GM08714 (cell line): ENCODE measurements around the gene FBXO24.

Experiments used
- H3K4me3 ChIP-seq: fragments of 200-500 bp; sonication (Bioruptor generic); 2 replicates; pipeline ENCODE4 v1.5.1; 2014; ENCODE audit warnings: mild to moderate bottlenecking, low read length, inconsistent platforms
- ZNF274 ChIP-seq: IDR thresholded peaks from 2 replicates; pipeline ENCODE4 v1.6.1; 2012; ENCODE audit warnings: mild to moderate bottlenecking, low read depth, low read length

The FBXO24 gene

DNA sequence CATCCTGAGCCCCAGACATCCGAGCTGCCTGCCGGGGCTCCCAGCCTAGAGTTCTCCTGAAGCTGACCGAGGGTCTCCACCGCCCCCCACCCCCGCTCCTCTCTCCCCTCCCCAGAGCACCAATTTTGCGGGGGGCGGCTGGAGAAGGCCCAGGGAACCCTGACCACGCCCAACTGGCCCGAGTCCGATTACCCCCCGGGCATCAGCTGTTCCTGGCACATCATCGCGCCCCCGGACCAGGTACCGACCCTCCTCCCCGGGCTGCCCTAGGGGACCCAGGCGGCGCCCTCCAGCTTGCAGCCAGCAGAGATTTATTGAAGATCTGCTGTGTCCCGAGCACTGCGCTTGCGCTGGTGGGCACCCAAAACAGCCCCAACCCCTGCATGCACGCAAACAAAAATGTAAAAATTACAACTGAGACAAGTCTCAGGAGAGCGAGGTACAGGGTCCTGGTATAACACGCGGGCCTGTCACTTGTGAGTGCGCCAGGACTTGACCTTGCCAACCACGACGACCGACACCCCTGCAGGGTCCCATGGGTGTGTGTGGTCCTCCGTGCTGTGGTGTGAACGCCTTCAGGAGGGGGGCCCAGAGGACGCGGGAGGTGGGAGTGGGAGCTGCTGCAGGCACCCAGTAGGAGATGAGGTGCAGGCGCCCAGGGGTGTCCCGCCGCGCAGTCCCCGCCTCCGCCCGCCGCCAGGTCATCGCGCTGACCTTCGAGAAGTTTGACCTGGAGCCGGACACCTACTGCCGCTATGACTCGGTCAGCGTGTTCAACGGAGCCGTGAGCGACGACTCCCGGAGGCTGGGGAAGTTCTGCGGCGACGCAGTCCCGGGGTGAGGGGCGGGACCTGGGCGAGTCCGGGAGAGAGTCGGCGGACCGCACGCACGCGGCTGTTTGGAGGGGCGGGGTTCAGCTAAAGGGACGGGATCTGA lies 19.1 kb downstream of the FBXO24 start:
- TF ChIP-seq ZNF274, result no peak
- H3K4me3 ChIP-seq, result peak overlapping the region; percentile 64; the same call in 1 of the 2 replicates

DNA sequence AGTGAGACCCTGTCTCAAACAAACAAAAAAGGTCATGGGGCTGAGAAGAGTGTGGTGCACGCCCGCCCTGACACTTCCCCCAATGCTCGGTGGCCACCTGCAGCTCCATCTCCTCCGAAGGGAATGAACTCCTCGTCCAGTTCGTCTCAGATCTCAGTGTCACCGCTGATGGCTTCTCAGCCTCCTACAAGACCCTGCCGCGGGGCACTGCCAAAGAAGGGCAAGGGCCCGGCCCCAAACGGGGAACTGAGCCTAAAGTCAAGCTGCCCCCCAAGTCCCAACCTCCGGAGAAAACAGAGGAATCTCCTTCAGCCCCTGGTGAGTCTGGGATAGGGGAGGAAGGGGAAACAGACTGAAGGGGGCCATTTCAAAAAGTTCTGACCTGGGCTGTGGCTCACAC lies 20.2 kb downstream of the FBXO24 start:
- TF ChIP-seq ZNF274, result no peak

DNA sequence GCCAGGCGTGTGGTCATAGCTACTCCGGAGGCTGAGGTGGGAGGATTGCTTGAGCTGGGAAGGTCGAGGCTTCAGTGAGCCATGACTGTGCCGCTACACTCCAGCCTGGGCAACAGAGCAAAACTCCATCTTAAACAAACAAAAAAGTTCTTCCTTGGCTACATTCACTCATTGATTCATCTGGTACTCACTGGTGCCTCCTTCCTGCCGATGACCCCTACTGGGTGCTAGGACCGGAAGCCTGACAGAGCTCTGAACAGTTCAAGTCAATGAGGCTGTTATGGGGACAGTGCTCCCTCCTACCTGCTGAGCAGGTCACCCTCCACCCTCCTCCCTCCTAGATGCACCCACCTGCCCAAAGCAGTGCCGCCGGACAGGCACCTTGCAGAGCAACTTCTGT lies 21.0 kb downstream of the FBXO24 start:
- no peak for TF ChIP-seq ZNF274

More for the DNA sequence above, 20.2 kb downstream of the FBXO24 start:
- no peak overlapping the region for H3K4me3 ChIP-seq

DNA sequence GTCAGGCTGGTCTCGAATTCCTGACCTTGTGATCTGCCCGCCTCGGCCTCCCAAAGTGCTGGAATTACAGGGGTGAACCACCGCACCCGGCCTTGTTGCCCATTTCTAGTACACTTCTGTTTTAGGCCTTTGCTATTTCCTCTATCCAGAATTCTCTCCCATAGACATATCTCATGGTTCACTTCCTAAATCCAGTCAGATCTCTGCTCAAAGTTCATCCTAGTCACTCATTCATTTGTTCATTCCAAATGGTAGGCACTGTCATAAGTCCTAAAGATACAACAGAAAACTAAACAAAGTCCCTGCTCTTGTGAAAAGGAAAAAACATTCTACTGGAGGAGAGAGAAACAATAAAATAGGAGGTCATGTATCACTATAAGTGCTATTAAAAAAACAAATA lies 23.8 kb downstream of the FBXO24 start:
- H3K4me3 ChIP-seq, result no peak overlapping the region
- TF ChIP-seq ZNF274, result no peak

More for the DNA sequence above, 21.0 kb downstream of the FBXO24 start:
- no peak overlapping the region for H3K4me3 ChIP-seq

DNA sequence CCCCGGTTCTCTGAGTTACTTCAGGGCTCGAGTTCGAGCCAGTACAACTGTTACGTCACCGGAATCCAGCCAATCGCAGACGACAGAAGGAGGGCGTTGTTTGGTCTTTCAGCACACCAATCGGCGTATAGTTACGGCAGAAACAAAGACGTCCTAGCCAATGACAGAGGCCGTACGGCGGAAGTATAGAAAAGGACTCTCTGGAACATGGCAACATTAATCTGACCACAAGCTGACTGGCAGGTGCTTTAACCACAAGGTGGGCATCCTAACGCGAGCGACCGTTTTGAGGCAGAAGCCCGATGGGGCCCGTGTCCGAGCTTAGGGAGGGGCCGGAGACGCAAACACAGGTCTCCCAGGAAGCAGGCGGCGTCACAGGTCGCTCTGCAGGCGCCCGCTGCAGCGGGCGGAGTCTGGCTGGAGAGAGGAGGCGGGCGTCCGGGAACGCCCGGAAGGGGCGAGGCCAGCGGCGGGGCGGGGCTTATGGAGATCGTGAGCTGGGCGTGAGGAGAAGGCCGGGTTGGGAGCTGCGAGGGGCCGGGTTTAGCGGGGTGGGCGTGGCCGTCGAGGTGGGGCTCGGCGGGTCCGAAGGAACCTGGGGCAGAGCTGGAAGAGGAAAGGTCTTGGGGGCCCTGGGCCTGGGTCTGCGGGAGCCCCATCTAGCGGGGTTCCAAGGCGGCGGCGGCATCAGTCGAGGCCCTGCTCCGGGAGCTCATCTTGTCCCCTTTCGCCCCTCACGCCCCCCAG lies 26.0 kb downstream of the FBXO24 start, which contains the start of gene MOSPD3:
Gene MOSPD3 (plus strand): TSS at position 558 of the 747 bp plus-strand sequence. CDS start 252 bp downstream, outside the sequence.
- peak within 1 kb of the TSS; percentile 75 for H3K4me3 ChIP-seq
- no peak for TF ChIP-seq ZNF274

DNA sequence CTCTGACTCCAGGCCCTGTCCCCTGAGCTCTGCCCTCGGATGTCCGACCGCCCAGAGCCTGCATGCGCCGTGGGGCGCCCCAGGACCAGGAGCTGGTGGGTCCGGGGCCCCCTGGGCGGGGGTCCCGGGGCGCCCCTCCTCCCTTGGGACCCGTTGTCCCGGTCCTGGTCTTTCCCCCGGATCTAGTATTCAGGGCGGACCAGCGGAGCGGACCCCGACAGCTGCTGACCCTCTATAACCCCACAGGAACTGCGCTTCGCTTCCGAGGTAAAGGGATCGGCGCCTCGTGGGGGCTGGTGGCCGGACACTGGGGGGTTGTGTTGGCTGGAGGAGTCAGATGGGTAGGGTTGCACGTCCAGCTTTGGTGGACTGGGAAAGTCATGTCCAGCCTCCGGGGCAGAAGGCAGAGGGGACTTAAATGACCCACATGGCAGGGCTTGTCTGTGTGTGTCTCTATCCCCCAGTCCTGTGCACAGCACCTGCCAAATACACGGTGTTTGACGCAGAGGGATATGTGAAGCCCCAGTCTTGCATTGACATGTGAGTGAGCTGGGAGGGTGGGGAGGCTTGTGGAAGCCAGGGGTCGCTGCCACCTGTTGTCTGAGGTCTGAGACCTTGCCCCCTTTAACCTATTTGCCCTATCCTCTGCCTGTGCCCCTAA lies 26.7 kb downstream of the FBXO24 start:
- TF ChIP-seq ZNF274, result no peak
- H3K4me3 ChIP-seq, result peak overlapping the region; percentile 59; the same call in 1 of the 2 replicates

DNA sequence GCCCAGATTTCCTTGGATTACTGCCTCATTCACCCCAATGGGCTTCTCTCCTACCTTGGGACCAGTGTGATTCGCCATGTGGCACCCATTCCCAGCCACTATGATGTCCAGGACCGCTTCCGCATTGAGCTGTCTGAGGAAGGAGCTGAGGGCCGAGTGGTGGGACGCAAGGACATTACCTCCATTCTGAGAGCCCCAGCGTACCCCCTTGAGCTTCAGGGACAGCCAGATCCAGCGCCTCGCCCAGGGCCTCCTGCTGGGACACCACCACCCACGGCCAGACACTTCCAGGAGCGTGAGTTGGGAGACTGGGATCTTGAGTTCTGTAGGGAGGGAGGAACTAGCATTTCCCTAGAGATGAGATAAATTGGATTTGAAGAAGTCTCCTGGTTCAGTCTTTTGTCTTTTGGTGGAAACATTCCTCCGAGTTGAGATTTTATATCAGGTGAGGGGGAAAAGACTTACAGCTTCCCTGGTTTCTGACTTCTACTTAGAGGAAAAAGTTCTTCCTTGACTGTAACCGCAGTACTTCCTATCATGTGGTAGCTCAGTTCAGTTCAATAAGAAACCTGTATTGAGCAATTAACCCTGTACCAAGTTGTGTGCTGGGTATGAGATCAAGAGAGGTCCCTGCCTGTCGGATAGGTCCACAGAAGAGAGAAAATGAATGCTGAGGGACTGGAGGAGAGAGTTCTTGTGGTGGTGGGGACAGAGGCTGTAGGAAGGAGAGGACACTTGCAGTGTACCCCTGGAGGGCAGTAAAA lies 27.5 kb downstream of the FBXO24 start:
- no peak for TF ChIP-seq ZNF274
- H3K4me3 ChIP-seq, result no peak overlapping the region

DNA sequence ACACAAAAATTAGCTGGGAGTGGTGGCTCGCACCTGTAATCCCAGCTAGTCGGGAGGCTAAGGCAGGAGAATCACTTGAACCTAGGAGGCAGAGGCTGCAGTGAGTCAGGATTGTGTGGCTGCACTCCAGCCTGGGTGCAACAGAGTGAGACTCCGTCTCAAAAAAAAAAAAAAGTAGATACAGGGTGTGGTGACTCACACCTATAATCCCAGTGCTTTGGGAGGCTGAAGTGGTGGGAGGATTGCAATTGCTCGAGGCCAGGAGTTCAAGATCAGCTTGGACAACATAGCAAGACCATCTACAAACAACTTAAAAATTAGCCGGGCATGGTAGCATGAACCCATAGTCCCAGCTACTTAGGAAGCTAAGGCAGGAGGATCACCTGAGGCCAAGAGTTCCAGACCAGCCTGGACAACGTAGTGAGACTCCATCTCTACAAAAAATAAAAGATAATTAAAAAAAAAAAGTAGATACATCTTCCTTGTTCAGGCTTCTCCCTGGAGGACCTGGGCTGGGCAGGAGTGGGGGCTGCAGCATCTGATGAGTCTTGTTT lies 28.3 kb downstream of the FBXO24 start:
- H3K4me3 ChIP-seq, result no peak overlapping the region
- no peak for TF ChIP-seq ZNF274

DNA sequence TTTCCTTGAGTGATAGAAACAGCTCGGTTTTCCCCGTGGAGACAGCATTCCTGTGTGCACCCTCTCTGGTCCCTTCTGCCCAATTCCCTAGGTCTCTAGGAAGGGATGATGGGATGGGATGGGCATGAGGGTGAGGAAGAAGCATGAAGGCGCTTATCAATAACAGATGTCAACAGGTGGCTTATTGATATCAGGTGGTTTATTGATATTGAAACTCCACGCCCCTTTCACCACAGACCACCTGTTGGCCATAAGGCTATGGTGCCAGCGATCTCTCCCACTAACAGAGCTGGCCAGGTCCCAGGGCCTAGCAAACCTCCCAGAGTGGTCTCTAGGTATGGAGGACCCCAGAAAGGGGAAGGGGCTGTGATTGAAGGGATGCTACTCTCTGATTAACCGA lies 34.1 kb downstream of the FBXO24 start:
- TF ChIP-seq ZNF274, result no peak
- H3K4me3 ChIP-seq, result no peak overlapping the region

DNA sequence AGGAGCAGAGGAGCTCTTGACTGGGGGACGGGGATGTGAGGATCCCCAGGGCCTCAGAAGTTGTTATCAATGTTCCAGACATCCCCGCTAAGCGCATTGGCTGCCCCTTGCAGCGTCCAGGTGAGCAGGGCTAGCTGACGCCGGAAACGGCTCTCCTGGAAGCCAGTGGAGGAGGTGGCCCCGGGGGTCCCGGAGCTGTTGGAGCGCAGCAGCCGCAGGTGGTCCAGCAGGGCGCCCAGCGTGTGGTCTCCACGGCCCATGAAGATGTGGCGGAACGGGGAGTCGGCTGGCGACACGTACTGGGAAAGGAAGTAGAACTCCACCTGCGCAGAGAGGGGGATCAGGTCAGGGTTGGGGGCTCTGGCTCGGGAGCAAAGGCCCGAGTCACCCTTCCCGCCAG lies 34.7 kb downstream of the FBXO24 start:
- TF ChIP-seq ZNF274, result no peak
- no peak overlapping the region for H3K4me3 ChIP-seq

DNA sequence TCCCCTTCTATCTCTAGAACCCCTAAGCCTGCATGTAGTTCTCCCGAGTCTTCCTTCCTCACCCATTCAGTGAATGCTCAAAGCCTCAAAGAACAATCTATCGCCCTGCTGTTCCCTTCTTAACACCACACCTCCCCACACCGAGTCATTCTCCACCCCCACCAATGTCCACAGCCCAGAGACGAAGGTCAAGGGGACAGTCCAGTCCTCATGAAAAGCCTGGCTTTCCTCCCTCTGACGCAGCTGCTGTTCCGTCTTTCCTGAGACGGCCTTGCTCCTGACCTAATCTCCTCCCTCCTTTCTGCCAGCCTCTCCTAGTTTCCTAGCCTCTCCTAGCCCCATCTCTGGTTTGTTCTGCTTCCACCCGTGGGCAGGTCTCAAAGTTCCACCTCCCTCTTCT lies 35.4 kb downstream of the FBXO24 start:
- no peak overlapping the region for H3K4me3 ChIP-seq
- TF ChIP-seq ZNF274, result no peak

DNA sequence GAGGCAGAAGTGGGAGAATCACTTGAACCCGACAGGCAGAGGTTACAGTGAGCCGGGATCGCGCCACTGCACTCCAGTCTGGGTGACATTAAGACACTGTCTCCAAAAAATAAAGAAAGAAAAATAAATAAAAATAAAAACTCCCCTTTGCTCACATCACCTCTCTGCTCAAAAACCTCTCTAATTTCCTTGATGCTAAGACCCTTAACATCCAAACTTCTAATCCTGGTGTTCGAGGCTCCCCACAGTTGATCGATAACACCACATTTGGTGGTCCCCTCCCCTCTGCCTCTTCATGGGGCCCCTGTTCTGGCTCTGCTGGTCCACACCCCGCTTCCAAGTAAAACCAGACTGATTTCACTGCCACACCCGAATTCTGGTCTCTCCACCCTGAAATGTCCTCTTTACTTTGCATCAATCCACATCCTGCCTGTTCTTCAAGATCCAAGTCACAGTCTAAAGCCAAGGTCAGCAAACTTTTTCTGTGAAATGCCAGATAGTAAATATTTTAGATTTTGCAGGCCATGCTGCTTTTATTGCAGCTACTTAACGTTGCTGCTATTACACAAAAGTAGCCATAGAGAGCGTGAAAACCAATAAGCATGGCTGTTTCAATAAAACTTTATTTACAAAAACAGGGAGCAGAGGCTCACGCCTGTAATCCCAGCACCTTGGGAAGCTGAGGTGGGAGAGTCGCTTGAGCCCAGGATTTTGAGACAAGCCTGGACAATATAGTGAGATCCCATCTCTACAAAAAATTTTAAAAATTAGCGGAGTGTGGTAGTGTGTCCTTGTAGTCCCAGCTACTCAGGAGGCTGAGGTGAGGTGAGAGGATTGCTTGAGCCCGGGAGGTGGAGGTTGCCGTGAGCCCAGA lies 38.1 kb downstream of the FBXO24 start:
- no peak for TF ChIP-seq ZNF274

More for the DNA sequence above, 38.1 kb downstream of the FBXO24 start:
- no peak overlapping the region for H3K4me3 ChIP-seq
